ENCODE measurements around the gene GAB2. TPM values are rescaled to one million over a fixed set of nuclear protein-coding genes. Genes with fewer than 3 reads are reported as not detected.

The GAB2 gene
- total RNA-seq, 2 experiments from 2014 or later: 10.7 to 11.9 TPM

DNA sequence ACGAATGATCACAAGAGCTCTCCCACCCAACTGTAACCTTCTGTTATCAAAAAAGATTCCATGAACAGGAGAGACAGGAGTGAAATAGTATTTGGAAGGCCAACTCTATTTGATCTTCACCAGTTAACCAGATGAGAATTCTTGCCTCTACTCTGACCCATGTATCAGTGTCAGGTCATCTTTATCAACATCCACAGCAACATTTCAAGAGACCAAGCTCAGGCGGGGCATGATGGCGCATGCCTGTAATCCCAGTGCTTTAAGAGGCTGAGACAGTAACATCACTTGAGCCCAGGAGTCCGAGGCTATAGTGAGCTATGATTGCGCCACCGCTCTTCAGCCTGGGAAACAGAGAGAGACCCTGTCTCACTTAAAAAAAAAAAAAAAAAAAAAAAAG is 62.3 kb downstream of the GAB2 start:
- intact Hi-C loops (cut with DNase I, micrococcal nuclease): loop anchor here in 1 of 2 experiments (10.0 kb wide), 1 partner anchor 49 kb away; no protein-coding TSS in a partner anchor
- no peaks in the 10 kb centered on the region for H3K27me3 ChIP-seq (ENCODE audit: control insufficient read depth in 1 of 2, insufficient read depth in 2 of 2, low read length in 2 of 2)
- peaks cover 3% of the 10 kb centered on the region for H3K9me3 Mint-ChIP-seq
- POLR2A ChIA-PET: no interaction called here
- H3K27me3 Mint-ChIP-seq: no peaks in the 10 kb centered on the region
- H3K27ac Mint-ChIP-seq: no peak overlapping the region
- no peak for TF ChIP-seq CTCF (IDR thresholded peaks at IDR 0.05)
- ATAC-seq (ENCODE audit: poor library complexity): no peak
- H3K27ac ChIP-seq (ENCODE audit: low read depth in 1 of 2, low read length in 2 of 2): no peak overlapping the region
- peaks cover 4% of the 10 kb centered on the region for H3K4me1 ChIP-seq (ENCODE audit: insufficient read depth, low read length)
- DNase-seq: no peak
- no peaks in the 10 kb centered on the region for H3K36me3 ChIP-seq (ENCODE audit: insufficient read depth, low read length)
- H3K4me3 Mint-ChIP-seq: no peak overlapping the region
- H3K4me3 ChIP-seq (ENCODE audit: low read length): no peak overlapping the region
- no peaks in the 10 kb centered on the region for H3K9me3 ChIP-seq (ENCODE audit: control insufficient read depth in 1 of 2, insufficient read depth in 1 of 2, low read length in 2 of 2)
- peaks cover 6% of the 10 kb centered on the region for H3K4me1 Mint-ChIP-seq (ENCODE audit: low read depth)
- CTCF ChIA-PET: no interaction called here
- H3K36me3 Mint-ChIP-seq (ENCODE audit: low read depth): no peaks in the 10 kb centered on the region

- Mint-ChIP-seq H3K36me3 (ENCODE audit: low read depth) (no peaks in the 10 kb centered on the region), H3K4me3 (no peak overlapping the region), H3K4me1 (ENCODE audit: low read depth) (peaks cover 13% of the 10 kb centered on the region), H3K27me3 (no peaks in the 10 kb centered on the region), H3K27ac (no peak overlapping the region), H3K9me3 (peaks cover 3% of the 10 kb centered on the region)
- ChIA-PET POLR2A (no interaction called here), CTCF (no interaction called here)
- intact Hi-C loops (cut with DNase I, micrococcal nuclease): loop anchor here in 1 of 2 experiments (10.0 kb wide), 1 partner anchor 50 kb away; no protein-coding TSS in a partner anchor
- Histone ChIP-seq H3K4me3 (ENCODE audit: low read length) (no peak overlapping the region), H3K36me3 (ENCODE audit: insufficient read depth, low read length) (no peaks in the 10 kb centered on the region), H3K4me1 (ENCODE audit: insufficient read depth, low read length) (peaks cover 7% of the 10 kb centered on the region), H3K27ac (ENCODE audit: low read depth in 1 of 2, low read length in 2 of 2) (no peak overlapping the region), H3K9me3 (ENCODE audit: control insufficient read depth in 1 of 2, insufficient read depth in 1 of 2, low read length in 2 of 2) (no peaks in the 10 kb centered on the region), H3K27me3 (ENCODE audit: control insufficient read depth in 1 of 2, insufficient read depth in 2 of 2, low read length in 2 of 2) (no peaks in the 10 kb centered on the region)
- ATAC-seq (ENCODE audit: poor library complexity) (no peak), DNase-seq (no peak)
- TF ChIP-seq CTCF (IDR thresholded peaks at IDR 0.05): no peak
These were observed 63.0 kb downstream of the GAB2 start for GRCh38 chr11:78354408-78355308.

GRCh38 chr11:78351979-78352841 is 65.4 kb downstream of the GAB2 start:
- Histone ChIP-seq H3K9me3 (ENCODE audit: control insufficient read depth in 1 of 2, insufficient read depth in 1 of 2, low read length in 2 of 2) (no peaks in the 10 kb centered on the region), H3K4me1 (ENCODE audit: insufficient read depth, low read length) (peaks cover 7% of the 10 kb centered on the region), H3K27me3 (ENCODE audit: control insufficient read depth in 1 of 2, insufficient read depth in 2 of 2, low read length in 2 of 2) (no peaks in the 10 kb centered on the region), H3K27ac (ENCODE audit: low read depth in 1 of 2, low read length in 2 of 2) (no peak overlapping the region), H3K4me3 (ENCODE audit: low read length) (no peak overlapping the region), H3K36me3 (ENCODE audit: insufficient read depth, low read length) (no peaks in the 10 kb centered on the region)
- H3K9me3 Mint-ChIP-seq: peaks cover 3% of the 10 kb centered on the region
- H3K27ac Mint-ChIP-seq: no peak overlapping the region
- H3K4me3 Mint-ChIP-seq: no peak overlapping the region
- no peaks in the 10 kb centered on the region for H3K36me3 Mint-ChIP-seq (ENCODE audit: low read depth)
- CTCF ChIA-PET: interaction anchor here (1.7 kb wide), 1 partner anchor 13 kb away, joined by 3 read pairs; no protein-coding TSS in a partner anchor
- ATAC-seq (ENCODE audit: poor library complexity): no peak
- POLR2A ChIA-PET: no interaction called here
- H3K4me1 Mint-ChIP-seq (ENCODE audit: low read depth): peaks cover 19% of the 10 kb centered on the region
- TF ChIP-seq CTCF (IDR thresholded peaks at IDR 0.05): no peak
- no peak for DNase-seq
- no peaks in the 10 kb centered on the region for H3K27me3 Mint-ChIP-seq
- intact Hi-C loops (cut with DNase I, micrococcal nuclease): loop anchor here in 1 of 2 experiments (10.0 kb wide), 1 partner anchor 53 kb away; no protein-coding TSS in a partner anchor

All from CD4-positive, alpha-beta T cell (primary cell).